ENCODE measurements around the gene MAN2A2.

- TF ChIP-seq POLR2A (IDR thresholded peaks at IDR 0.05) (no peak), CTCF (IDR thresholded peaks at IDR 0.05 in 4 of 5, conservative IDR thresholded peaks at IDR 0.05 in 1 of 5) (no peak)
These were observed 18.8 kb downstream of the MAN2A2 start for GRCh38 chr15:90921887-90922286.
